HG02678 (cell line): Measurements from ENCODE around the gene SLC25A21.
"Not testable (repeated sequence)": the region's sequence is repeated elsewhere in the genome, so short reads cannot be mapped to it uniquely, and the experiment has no call there.

Experiments used
- ATAC-seq: cut with Tn5 transposase; IDR thresholded peaks from one replicate; pipeline ENCODE4 v1.9.1; 2021; ENCODE audit warnings: mild to moderate bottlenecking, moderate library complexity; ENCODE audit not compliant: unreplicated experiment

The SLC25A21 gene

DNA sequence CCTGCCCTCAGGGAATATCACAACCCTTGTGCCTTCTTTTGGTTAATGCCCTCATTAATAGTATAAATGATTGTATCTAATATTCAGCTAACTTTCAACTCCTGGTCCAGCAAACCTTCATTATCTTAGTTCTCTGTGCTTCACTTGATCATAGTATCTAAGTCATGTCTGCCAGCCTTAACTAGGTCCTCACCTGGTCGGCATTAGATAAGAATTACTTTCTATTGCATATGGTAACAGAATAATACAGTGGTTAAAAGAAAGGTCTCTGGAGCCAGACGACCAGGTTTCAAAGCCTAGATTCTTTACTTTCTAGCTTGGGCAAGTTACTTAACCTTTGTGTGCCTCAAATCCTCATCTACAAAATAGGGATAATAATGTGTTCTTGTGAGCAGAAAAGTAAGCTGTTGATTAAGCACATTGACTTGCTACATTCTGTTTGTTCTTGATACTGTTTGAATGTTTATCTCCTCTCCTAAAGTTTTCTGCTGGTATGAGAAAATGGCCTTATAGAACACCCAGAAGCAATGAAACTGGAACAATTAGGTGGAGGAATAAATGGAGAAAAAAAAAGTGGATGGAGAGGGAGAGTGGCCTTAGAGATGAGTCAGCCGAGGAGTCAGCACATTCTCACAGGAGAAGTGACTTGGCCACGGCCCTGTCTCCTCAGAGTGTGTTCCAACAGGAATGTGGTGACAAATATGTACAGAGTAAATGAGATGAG, 176.1 kb downstream of the SLC25A21 start:
- no peak for ATAC-seq

DNA sequence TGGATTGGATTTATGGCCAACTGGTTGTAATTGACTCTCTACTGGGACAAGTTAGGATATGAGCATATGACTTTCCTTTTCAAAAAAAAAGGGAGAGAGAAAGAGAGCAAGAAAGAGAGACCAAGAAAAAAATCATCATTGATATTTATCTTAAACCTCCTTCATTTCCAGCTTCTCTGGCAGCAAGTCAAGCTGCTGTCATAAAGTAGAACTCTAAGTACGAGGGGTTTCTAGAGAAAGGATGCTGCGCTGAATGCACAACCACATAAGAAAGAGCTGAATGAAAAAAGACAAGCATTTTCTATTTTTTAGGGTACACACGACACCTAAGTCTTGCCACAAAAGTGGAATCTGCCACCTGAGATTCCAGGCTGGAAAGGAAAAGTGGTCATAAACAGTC, 182.6 kb downstream of the SLC25A21 start:
- no peak for ATAC-seq

DNA sequence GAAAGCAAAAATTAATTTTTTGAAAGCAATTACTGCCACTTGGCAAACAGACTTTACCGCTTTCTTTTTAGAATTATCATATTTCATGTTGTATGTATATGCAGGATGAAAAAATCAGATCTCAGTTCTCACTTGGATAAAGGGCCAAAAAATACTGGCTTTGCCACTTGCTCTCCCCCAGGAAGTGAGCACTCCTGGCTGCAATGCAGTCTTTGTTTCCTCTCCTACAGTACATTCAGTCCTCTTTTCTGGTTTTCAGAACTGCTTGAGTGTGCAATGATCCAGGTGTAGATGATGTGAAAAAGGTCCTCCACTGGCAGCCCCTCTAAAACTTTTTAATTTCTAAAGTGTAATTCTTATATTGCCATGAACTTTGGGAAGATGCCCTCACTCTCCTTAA, 183.4 kb downstream of the SLC25A21 start:
- no peak for ATAC-seq

DNA sequence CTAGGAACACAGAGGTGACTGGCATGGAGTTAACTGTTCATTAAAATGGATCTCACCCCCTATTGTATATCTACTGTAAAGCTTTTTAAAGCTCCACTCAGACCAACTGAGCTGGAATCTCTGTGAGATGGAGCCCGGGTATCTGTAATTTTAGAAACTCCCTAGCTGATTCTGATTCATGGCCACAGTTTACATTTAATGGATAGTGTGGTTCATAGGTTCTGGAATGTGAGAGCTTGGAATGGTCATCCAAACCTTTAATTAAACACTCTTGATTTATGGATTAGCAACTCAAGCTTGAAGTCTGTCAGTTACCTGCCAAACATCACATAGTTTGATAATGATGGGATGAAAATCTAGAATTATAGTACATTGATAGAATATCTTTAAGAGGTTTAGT, 183.8 kb downstream of the SLC25A21 start:
- no peak for ATAC-seq

DNA sequence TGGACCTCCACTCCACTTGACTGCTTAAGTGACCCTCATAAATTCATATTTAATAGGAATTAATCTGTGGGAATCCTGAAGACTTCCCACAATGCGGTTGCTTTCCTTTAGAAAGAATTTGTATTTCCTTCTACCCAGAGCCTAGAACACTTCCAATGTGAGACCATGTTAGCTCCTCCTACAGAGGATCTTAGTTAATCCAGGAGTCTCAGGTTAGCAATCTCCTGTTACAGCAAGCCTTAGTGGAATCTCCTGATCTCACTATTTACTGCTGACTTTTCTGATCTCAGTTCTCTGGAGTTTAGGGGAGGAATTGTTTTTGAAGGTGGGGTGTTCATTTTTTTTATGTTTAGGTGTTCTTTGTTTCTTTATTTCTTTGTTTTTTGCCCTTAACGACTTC, 186.0 kb downstream of the SLC25A21 start:
- no peak for ATAC-seq

DNA sequence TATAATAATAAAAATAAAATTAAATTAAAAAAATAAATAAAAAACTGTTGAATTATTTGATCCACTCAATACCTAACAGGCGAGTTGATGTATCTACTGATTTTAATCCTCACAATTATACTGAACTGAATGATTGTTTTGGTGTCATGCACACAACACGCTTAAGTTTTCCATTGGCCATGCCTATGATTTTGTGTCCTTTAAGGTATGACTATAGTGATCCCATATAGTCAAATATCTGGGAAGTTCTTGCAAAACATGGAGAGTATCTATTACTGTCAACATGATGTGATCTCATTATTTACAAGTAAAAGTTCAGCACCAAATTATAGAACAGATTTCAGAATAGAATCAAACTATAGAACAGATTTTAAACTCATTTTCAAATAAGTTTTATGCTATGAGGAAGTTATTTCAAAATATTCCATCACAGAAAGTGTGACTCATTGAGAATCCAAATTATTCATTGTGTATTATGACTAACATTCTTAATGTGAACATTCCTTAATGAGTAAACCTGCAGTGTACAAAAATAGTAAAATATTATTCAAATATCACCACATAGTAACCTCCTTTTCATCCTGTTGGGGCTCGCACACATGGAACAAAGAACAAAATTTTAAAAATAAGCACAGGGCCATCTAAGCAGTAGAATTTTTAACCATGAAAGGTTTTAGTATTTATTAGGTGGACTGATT, 190.4 kb downstream of the SLC25A21 start:
- no peak for ATAC-seq

DNA sequence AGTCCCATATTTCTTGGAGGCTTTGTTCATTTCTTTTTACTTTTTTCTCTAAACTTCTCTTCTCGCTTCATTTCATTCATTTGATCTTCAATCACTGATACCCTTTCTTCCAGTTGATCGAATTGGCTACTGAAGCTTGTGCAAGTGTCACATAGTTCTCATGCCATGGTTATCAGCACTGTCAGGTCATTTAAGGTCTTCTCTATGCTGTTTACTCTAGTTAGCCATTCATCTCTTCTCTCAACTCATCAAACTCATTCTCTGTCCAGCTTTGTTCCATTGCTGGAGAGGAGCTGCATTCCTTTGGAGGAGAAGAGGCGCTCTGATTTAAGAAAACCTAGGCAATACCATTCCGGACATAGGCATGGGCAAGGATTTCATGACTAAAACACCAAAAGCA, 192.0 kb downstream of the SLC25A21 start:
- ATAC-seq = not testable (repeated sequence)

DNA sequence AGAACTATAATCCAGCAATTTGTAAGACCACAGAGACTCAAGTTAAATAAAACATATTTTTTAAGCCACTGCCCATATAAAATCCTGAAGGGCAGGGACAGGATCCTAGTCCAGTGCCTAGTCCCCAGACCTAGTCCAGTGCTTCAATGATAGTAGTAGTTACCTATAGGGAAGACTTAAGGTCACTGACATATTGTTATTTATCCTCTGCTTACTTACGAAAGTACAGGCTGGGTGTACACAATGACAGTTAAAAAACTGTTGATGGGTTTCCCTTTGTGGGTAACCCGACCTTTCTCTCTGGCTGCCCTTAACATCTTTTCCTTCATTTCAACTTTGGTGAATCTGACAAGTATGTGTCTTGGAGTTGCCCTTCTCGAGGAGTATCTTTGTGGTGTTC, 192.5 kb downstream of the SLC25A21 start:
- no peak for ATAC-seq

DNA sequence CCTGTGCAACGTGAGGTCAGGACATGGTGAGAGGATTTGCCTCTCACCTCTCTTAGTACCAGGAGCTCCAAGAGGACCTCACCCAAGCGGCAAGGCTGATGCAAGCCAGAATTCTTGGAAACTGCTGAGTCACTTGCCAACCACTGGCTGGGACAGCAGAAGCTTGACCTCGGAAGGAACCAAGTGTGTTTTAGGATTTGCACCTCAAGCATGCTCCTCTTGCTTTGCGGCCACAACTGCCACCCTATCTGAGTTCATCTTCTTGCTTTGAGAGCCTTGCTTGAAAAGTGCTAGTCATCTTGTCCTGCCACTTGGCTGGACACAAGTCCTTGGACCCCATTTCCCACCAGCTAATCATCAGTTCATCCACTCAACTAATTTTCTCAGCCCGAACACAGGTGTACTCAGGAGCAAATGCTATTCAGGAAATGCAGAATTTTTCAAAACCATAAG, 195.8 kb downstream of the SLC25A21 start:
- ATAC-seq = no peak

DNA sequence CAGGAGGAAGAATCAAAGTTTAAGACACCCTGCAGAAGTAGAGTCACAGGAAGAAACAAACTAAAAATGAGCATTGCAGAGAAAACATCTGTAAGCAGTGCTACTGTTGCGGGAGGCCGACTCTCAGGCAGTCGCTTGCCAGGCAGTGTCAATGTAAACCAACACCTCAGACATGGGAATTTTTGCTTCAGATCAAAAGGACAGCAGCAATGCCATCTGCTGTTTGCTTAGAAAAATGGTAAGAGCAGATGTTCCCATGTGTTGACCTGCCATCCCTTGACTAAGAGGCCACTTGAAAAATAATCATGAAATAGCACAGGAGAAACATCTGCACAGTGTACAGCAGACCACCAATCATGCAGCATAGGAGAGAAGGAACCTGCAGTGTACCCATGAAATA, 196.6 kb downstream of the SLC25A21 start:
- no peak for ATAC-seq

DNA sequence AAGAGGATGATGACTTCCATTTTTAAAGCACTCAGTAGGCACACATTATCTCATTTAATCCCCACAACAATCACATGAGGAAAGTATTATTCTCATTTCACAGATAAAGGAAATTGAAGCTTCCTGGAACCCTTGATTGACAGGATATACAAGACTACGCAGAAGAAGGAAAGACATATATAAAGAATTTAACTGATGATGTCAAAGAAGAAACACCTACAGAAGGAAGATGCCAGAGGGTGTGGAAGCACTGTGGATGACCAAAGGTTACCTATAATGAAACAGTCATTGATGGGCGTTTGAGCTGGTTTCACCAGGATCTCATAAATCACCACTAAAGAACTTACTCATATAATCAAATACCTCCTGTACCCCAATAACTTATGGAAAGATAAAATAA, 197.4 kb downstream of the SLC25A21 start:
- ATAC-seq = no peak

DNA sequence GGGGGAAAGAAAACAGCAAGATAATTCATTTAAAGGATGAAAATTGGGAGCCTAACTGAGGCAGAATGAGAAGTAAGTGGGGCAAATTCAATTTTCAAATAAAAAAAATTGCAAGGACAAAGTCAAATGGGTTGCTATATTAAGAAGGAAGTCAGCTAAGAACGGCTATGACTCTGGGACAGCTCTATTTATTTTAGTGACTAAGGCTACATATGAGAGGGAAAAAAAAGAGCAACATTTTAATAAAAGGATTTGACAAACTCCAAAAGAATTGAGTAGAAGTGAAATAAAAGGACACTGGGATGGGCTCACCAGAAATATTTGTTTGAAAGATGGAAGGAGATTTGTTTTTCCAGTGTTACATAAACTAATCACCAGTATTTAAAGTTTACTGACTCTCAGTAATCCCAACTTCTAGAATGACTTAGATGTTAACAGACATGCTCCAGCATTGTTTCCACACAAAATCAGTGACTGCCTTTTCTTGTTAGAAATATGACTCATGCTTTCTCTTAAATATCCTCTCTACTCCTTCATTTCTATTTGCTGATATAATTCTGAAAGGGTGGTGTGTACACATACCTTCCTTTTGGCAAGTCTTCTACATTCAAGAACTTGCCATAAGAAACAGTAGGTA, 198.5 kb downstream of the SLC25A21 start:
- no peak for ATAC-seq

DNA sequence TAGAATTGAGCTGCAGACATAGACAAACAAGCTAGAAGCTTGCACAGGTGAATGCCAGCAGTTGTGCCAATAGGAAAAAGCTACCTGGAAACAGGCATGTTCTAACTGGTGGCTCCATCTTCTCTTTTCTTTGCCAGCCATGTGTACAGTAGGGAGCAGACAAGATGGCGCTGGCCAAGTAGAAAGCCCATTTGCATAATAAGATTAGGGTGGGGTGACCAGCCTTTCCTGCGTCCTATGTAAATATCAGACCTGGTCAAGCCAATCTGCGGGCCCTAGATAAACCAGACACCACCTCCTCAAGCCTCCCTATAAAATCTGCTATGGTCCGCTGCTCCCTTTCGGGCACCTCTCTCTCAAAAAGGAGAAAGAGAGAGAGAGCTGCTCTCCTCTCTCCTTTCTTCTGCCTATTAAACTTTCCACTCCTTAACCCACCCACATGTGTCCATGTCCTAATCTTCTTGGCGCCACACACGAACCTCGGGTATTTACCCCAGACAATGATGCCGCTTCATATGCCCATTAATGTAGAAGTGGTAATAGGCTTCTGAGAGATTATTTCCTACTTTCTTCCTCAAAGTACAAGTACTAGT, 201.0 kb downstream of the SLC25A21 start:
- no peak for ATAC-seq

DNA sequence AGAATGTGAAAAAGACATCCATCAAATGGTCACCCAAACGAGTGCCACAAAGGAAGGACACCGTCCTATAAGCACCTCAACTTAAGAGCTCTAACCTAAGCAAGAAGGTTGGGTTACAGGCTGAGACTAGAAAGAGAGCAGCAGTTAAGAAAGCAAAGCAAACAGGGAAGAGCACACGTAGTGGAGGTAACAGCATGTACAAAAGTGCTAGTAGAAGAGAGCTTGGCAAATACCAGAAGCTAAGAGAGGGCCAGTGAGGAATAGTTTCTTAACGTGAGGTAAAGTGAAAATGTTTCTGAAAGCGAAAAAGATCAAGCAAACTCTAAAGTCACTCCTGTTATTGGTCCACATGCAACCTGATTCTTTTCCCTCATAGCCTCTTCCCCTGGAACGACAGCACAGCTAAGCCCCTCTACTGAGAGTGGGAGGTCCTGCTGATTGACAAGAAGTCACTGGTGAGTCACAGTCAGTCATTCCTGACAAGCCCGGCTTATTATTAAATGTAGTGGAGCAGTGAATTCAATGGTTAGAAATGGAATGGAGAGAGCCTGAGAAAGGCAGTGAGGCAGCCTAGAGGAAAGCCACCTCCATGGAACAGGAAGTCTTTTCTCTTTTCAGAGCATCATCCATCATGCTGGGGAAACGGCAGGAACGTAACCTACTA, 204.4 kb downstream of the SLC25A21 start:
- no peak for ATAC-seq

DNA sequence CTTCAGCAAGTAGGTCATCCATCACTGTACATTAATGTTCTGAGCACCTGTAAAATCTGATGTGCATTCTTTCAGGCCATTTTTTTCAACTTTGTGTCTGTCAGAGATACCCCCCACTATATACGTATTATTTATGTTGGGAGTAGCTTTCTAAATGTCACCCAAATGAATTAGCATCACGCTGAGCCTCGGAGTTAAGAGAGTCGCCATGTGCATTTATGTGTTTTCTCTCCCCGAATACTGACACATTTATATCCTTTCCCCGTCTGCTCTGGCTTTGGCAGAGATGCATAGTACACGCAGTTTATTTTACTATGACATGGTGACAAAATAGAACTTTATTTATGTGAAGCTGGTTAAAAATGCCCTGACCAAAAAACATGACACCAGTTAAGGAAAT, 216.4 kb downstream of the SLC25A21 start:
- ATAC-seq = no peak

DNA sequence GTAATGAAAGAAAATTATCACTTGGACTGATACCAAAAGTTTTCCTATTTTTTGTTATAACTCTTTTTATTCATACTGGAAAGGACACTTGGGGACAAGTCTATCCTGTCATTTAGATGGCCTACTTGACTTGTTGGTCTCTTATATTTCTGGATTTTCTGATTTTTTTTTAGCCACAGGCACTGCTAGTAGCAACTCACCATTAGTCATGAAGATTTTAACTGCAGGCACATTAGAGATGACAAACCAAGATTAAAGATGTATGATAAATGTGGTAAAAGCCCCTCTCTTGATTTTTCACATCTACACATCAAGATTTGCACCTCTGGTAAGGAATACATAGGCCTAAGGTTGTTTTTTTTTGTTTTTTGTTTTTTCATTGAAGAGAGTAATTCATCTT, 217.0 kb downstream of the SLC25A21 start:
- ATAC-seq = no peak

DNA sequence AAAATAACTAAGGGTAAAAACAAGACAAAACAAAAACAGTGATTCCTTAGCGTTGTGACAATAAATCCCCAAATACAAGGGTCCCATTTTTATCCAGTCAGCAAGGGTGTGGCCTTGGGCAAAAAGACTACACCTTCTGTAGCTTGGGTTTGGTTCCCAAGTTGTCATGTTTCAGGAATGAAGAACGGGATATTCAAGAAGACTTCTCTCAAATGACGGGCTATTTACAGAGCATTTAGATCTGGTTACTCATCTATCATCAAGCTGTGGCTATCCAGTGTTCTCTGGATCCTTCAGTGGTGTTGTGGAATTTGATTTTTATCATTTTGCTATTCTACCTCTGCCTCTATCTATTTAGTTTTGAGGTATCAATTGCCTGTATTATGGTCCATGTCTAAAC, 219.7 kb downstream of the SLC25A21 start:
- ATAC-seq = no peak

DNA sequence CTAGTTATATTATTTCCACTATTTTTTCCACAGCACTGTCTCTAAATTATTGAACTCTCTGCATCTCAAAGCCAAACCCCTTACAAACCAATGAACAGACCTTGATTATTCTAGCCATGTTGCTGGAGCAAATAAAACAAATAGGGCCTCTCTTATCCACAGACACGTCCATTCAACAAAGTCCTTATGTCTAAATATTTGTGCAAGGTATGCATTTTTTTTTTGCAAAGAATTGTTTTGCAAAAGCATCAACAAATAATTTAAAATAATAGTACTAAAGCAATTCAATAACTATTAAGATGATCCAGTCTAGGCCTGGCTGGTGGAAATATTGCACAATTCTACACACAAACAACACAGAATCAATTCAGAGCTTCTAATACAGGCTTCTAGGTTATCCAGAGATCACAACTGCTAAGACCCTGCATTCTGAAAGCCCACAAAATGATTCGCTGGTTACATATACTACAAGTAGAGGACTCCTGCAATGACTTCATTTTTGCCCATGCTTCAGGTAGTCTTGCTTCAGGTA, 221.0 kb downstream of the SLC25A21 start:
- ATAC-seq = no peak

DNA sequence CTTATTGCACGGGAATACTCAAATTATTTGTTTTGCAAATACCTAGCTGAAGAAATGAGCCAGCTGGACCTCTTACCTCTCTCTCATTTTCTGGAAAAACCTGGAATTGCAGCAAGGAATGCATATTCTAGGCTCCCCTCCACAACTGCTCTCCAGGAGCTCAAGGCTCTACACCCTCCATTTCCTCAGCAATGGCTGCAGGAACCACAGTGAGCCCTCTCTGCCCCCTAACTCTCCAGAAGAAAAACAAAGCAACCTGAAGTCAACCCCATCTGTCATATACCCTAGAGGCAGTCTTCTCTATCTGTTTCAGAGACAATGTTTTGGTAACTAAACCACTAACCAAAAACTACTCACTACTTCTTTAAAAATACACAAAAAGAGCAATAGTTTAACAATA, 221.6 kb downstream of the SLC25A21 start:
- no peak for ATAC-seq

DNA sequence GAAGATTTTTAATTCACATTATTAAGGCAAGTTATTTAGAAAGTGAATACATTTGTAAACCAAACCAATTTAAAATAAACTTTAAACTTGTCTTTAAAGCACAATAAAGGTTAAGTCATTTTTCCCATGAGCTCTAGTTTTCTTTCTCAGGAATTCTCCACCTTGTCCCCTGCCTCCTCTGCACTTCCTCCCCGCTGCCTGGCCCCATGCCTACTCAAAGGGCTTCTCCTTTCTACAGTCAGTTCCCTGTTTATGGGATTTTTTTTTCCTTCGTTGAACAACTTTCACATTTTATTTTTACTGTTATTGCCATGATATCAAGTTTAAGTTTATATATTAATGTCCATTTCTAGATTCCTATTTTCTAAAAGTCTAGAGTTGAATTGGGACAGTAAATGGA, 223.0 kb downstream of the SLC25A21 start:
- ATAC-seq = no peak
